Erythroblast (primary cell): ENCODE measurements around the gene TMEM61.

Source experiments
- GATA1 ChIP-seq: IDR thresholded peaks from 2 replicates; pipeline ENCODE4 v1.6.1; 2011; ENCODE audit warnings: low read depth, mild to moderate bottlenecking, control low read depth, low read length, moderate library complexity
- POLR2A ChIP-seq: IDR thresholded peaks from 2 replicates; pipeline ENCODE4 v1.6.1; 2011; ENCODE audit warnings: mild to moderate bottlenecking, low read length

- TF ChIP-seq POLR2A (no peak), GATA1 (no peak)
Observed at GRCh38 chr1:54985556-54985955, 5.1 kb downstream of the TMEM61 start.
